Lower lobe of right lung (tissue), 2 donors: ENCODE data around the gene STEAP1B. TPM values are rescaled to one million over a fixed set of nuclear protein-coding genes. Genes with fewer than 3 reads are reported as not detected.
"Not testable (repeated sequence)": the region's sequence is repeated elsewhere in the genome, so short reads cannot be mapped to it uniquely, and the experiment has no call there.

Experiments used
- ATAC-seq, 2 donors: fragments of 200-7000 bp; cut with Tn5 transposase; one replicate each; pipeline ENCODE4 v1.9.1; 2020 to 2022; ENCODE audit warnings: mild to moderate bottlenecking in 2 of 2, moderate library complexity in 2 of 2
- DNase-seq: peaks from one replicate; pipeline ENCODE4 v3.0.0-alpha.2; 2020
- H3K27ac ChIP-seq: fragments of 200-600 bp; one replicate; pipeline ENCODE4 v1.8.0; 2022
- H3K27me3 ChIP-seq: fragments of 200-600 bp; one replicate; pipeline ENCODE4 v1.8.0; 2022; ENCODE audit warnings: low read depth
- H3K36me3 ChIP-seq: fragments of 200-600 bp; one replicate; pipeline ENCODE4 v1.8.0; 2022; ENCODE audit warnings: mild to moderate bottlenecking
- H3K4me1 ChIP-seq: fragments of 200-600 bp; one replicate; pipeline ENCODE4 v1.8.0; 2022
- H3K4me3 ChIP-seq: fragments of 200-600 bp; one replicate; pipeline ENCODE4 v1.8.0; 2022; ENCODE audit warnings: mild to moderate bottlenecking
- H3K9me3 ChIP-seq: fragments of 200-600 bp; one replicate; pipeline ENCODE4 v1.8.0; 2022
- intact Hi-C: fragments of 100-400 bp; cut with DNase I; formaldehyde crosslinking; loops from one replicate; pipeline ENCODE4 v1.11.0; 2022
- total RNA-seq: library from RNA; stranded (reverse); fragmentation: NEBNext Ultra II Directional; extraction: Animal tissue kit (Norgen Biotek cat#: 25700); gene quantifications from one replicate; pipeline ENCODE4 v1.2.1, GENCODE V29; 2021
- TF ChIP-seq, protein P1 (sequence below): fragments of 200-600 bp; IDR thresholded peaks from one replicate; pipeline ENCODE4 v1.8.0; 2022; ENCODE audit warnings: antibody characterized with exemption, mild to moderate bottlenecking
- donor health status: DM: no; HTN: yes; CAD: no; lungs with severe emphysema.

Gene STEAP1B
- total RNA-seq, 1 donor from 2014 or later, result 1.5 TPM

DNA sequence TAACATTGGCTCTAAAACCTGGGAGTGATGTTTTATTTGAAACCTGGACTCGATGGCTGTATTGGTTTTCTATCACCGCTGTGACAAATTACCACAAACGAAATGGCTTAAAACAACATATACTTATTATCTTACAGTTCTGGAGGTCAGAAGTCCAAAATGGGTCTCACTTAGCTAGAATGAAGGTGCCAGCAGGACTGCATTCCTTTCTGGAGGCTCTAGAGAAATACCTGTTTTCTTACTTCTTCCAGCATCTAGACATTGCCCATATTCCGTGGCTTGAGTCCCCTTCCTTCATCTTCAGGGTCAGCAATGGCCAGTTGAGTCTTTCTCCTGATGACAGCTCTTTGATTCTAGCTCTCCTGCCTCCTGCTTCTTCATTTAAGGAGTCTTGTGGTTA is 44.3 kb upstream of the STEAP1B start:
- TF ChIP-seq, protein P1, sequence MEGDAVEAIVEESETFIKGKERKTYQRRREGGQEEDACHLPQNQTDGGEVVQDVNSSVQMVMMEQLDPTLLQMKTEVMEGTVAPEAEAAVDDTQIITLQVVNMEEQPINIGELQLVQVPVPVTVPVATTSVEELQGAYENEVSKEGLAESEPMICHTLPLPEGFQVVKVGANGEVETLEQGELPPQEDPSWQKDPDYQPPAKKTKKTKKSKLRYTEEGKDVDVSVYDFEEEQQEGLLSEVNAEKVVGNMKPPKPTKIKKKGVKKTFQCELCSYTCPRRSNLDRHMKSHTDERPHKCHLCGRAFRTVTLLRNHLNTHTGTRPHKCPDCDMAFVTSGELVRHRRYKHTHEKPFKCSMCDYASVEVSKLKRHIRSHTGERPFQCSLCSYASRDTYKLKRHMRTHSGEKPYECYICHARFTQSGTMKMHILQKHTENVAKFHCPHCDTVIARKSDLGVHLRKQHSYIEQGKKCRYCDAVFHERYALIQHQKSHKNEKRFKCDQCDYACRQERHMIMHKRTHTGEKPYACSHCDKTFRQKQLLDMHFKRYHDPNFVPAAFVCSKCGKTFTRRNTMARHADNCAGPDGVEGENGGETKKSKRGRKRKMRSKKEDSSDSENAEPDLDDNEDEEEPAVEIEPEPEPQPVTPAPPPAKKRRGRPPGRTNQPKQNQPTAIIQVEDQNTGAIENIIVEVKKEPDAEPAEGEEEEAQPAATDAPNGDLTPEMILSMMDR, result no peak
- Histone ChIP-seq H3K9me3 (no peaks in the 10 kb centered on the region), H3K4me3 (no peak overlapping the region), H3K27me3 (peaks cover 23% of the 10 kb centered on the region), H3K4me1 (no peaks in the 10 kb centered on the region), H3K36me3 (no peaks in the 10 kb centered on the region), H3K27ac (no peak overlapping the region)
- no peak for DNase-seq
- ATAC-seq, result no peak
- intact Hi-C loops, result no loop called here

DNA sequence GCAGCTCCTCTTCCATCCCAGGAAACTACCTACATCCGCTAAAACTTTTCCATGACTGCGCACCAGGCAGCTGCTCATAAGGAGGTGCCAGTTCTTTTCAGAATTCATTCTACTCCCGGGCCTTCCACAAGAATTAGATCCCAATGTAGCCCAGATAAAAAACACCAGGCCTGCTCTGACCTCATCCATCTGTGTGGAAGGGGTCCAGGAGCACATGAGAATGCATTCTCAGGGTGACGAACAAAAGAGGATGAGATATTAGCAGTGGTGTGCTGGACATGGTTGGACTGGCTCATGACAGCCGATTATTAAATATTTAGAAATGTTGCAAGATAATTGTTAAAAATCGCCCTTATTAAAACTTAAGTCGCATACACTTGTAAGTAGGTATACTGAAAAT is 43.2 kb upstream of the STEAP1B start:
- Histone ChIP-seq H3K4me3 (no peak overlapping the region), H3K27me3 (peaks cover 20% of the 10 kb centered on the region), H3K9me3 (no peaks in the 10 kb centered on the region), H3K36me3 (no peaks in the 10 kb centered on the region), H3K4me1 (no peaks in the 10 kb centered on the region), H3K27ac (no peak overlapping the region)
- DNase-seq (no peak), ATAC-seq (no peak)
- TF ChIP-seq, protein P1, result no peak
- intact Hi-C loops, result no loop called here

DNA sequence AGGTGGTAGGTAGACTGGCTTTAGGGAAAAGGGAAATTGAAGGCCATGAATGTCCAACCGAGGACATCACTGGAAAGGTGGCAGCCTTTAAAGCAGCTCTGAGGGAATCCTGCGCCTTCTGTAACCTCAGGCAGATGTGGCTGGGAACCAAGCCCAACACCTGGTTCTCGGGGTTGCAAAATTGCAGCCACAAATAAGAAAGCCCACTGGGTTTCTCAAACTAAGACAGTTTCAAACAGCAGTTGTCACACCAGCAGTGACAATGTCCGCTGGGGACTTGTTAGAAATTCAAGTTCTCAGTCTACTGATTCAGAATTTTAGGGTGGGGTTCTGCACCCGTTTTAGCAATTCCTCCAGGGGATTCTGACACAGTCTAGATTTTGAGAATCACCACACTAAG is 42.7 kb upstream of the STEAP1B start:
- DNase-seq, result no peak
- H3K4me1 ChIP-seq, result no peaks in the 10 kb centered on the region
- no peaks in the 10 kb centered on the region for H3K36me3 ChIP-seq
- H3K27me3 ChIP-seq, result peaks cover 20% of the 10 kb centered on the region
- no peak overlapping the region for H3K4me3 ChIP-seq
- H3K9me3 ChIP-seq, result no peaks in the 10 kb centered on the region
- ATAC-seq, result no peak
- intact Hi-C loops, result no loop called here
- TF ChIP-seq, protein P1, result no peak
- no peak overlapping the region for H3K27ac ChIP-seq

DNA sequence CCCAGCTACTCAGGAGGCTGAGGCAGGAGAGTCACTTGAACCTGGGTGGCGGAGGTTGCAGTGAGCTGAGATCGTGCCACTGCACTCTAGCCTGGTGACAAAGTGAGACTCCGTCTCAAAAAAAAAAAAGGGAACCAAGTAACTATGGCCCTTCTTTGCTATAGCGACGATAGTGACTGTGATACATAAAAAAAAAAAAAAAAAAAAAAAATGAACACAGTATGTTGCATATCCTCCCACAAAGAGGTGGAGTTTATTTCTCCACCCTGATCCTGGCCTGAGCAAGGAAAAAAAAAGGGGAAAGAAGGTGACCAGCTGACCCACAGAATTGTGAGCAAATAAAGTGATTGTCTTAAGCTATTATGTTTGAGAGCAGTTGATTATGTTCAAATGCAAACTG is 42.3 kb upstream of the STEAP1B start:
- H3K9me3 ChIP-seq, result no peaks in the 10 kb centered on the region
- H3K36me3 ChIP-seq, result no peaks in the 10 kb centered on the region
- H3K4me1 ChIP-seq, result no peaks in the 10 kb centered on the region
- ATAC-seq (no peak), DNase-seq (no peak)
- TF ChIP-seq, protein P1, result no peak
- H3K4me3 ChIP-seq, result no peak overlapping the region
- no peak overlapping the region for H3K27ac ChIP-seq
- intact Hi-C loops, result no loop called here
- peaks cover 20% of the 10 kb centered on the region for H3K27me3 ChIP-seq

DNA sequence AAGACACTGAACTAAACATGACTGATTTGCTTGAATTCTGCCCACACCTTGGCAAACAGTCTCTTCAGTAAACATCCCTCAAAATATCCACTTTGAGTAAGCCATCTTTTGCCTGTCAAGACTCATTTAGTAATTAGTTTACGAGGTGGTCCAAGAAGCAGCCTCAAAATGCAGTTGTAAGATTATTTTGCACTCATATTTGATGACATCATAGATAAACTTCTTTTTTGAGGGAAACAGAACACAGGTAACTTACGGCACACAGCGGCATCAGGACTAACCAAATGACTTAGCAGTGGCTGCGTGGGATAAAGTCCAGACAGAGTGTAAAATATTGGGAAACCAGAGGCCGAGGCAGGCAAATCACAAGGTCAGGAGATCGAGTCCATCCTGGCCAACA is 41.8 kb upstream of the STEAP1B start:
- no peaks in the 10 kb centered on the region for H3K4me1 ChIP-seq
- ATAC-seq (no peak), DNase-seq (no peak)
- intact Hi-C loops, result no loop called here
- peaks cover 20% of the 10 kb centered on the region for H3K27me3 ChIP-seq
- H3K4me3 ChIP-seq, result no peak overlapping the region
- H3K36me3 ChIP-seq, result no peaks in the 10 kb centered on the region
- TF ChIP-seq, protein P1, result no peak
- H3K27ac ChIP-seq, result no peak overlapping the region
- H3K9me3 ChIP-seq, result no peaks in the 10 kb centered on the region

DNA sequence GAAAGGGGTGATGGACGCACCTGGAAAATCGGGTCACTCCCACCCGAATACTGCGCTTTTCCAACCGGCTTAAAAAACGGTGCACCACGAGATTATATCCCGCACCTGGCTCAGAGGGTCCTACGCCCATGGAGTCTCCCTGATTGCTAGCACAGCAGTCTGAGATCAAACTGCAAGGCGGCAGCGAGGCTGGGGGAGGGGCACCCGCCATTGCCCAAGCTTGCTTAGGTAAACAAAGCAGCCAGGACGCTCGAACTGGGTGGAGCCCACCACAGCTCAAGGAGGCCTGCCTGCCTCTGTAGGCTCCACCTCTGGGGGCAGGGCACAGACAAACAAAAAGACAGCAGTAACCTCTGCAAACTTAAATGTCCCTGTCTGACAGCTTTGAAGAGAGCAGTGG is 28.5 kb upstream of the STEAP1B start:
- H3K36me3 ChIP-seq, H3K27ac ChIP-seq, H3K4me1 ChIP-seq, H3K9me3 ChIP-seq, DNase-seq, H3K4me3 ChIP-seq, ATAC-seq, H3K27me3 ChIP-seq, intact Hi-C loops: not testable (repeated sequence)

DNA sequence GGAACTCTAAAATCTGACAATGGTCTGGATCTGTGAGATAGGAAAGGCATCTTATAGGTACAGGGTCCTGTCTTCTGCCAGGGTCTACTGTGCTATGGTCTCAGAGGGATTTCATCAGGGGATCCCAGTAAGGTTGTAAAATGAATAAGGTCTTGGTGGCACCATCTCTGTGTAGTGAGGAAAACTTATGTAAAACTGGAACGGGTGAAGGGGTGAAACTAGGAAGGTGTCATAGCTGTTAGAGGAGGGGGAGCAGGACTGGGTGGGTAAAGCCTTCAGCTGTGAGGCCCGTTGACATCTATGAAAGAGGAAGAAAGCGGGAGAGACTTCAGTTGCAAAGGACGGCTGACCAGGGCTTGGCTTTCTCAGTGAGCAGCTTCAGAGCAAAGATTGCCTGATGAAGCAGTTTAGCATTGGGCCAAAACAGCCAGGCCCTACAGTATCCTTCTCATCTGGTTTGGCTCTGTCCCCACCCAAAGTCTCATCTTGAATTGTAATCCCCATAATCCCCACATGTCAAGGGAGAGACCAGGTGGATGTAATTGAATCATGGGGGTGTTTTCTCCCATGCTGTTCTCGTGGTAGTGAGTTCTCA is 24.5 kb upstream of the STEAP1B start:
- H3K9me3 ChIP-seq, H3K27me3 ChIP-seq, H3K36me3 ChIP-seq, H3K4me1 ChIP-seq, DNase-seq, intact Hi-C loops, ATAC-seq, H3K27ac ChIP-seq, H3K4me3 ChIP-seq: not testable (repeated sequence)
